Breast epithelium (tissue), 4 donors: ENCODE results near the gene RBM5. TPM values are rescaled to one million over a fixed set of nuclear protein-coding genes. Genes with fewer than 3 reads are reported as not detected.

Source experiments
- DNase-seq, 2 donors: peaks; one replicate each; pipeline ENCODE4 v3.0.0-alpha.2; 2019; ENCODE audit warnings: low spot score in 2 of 2
- H3K27ac ChIP-seq, 2 donors: fragments of 200-600 bp; sonication (generic) in 1 of 2; one replicate each; pipeline ENCODE4 v1.5.1; 2016 to 2019; ENCODE audit warnings: mild to moderate bottlenecking in 1 of 2
- H3K27me3 ChIP-seq, 2 donors: fragments of 200-600 bp; sonication (generic) in 1 of 2; one replicate each; pipeline versions ENCODE4 v1.5.1 to v1.6.0; 2017 to 2019; ENCODE audit warnings: control low read depth in 1 of 2, mild to moderate bottlenecking in 1 of 2
- H3K36me3 ChIP-seq: fragments of 200-600 bp; one replicate; pipeline ENCODE4 v1.5.1; 2019
- H3K4me1 ChIP-seq, 2 donors: fragments of 200-600 bp; sonication (generic); one replicate each; pipeline ENCODE4 v1.5.1; 2016 to 2019; ENCODE audit warnings: control low read depth in 1 of 2
- H3K4me3 ChIP-seq, 3 donors: fragments of 200-600 bp; sonication (generic); 1 replicate in 2 of 3; 2 replicates in 1 of 3; pipeline ENCODE4 v1.5.1; 2016 to 2019; ENCODE audit warnings: mild to moderate bottlenecking in 3 of 3, moderate library complexity in 2 of 3
- H3K9me3 ChIP-seq, 2 donors: fragments of 200-600 bp; sonication (generic) in 1 of 2; one replicate each; pipeline ENCODE4 v1.5.1; 2016 to 2019; ENCODE audit warnings: control low read depth in 1 of 2
- POLR2A ChIP-seq: fragments of 450-650 bp; IDR thresholded peaks from one replicate; pipeline ENCODE4 v1.6.1; 2016; ENCODE audit warnings: antibody characterized with exemption, mild to moderate bottlenecking, moderate library complexity
- POLR2AphosphoS5 ChIP-seq, 3 donors: sonication (generic); formaldehyde crosslinking; IDR thresholded peaks; one replicate each; pipeline ENCODE4 v1.6.1; 2017; ENCODE audit warnings: antibody characterized with exemption in 3 of 3
- intact Hi-C: fragments of 100-400 bp; cut with DNase I; formaldehyde crosslinking; loops from one replicate; pipeline ENCODE4 v1.15.1; 2023; ENCODE audit warnings: low total_unique reads
- total RNA-seq, 3 donors: library from RNA; depleted of rRNA; stranded (reverse); fragments of >200 nt; gene quantifications; one replicate each; pipeline ENCODE4 v1.1.0, GENCODE V29; 2016
- TF ChIP-seq, protein P1 (sequence below), 3 donors: fragments of 450-650 bp; IDR thresholded peaks; one replicate each; pipeline ENCODE4 v1.5.1; 2016 to 2017; ENCODE audit warnings: antibody characterized with exemption in 3 of 3, mild to moderate bottlenecking in 3 of 3, moderate library complexity in 3 of 3

Gene RBM5
- total RNA-seq, 3 donors from 2014 or later: 214 to 343 (median 296) TPM

DNA sequence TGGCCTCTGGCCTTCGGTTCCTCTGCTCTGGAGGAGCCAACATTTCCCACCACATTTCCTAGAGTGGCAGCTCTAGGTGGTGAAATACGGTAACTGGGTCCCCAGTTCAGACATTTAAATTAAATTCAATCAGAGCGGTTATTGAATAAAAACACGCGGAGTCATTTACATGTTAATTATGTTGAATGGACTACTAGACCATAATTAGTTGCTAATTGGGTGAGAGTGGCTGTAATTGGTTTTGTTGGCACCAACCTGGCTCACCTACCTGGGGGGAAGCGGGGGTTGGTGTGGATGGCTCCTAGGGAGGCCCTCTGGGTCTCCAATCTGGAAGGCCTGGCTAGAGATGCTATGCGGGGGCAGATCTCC lies 79.1 kb downstream of the RBM5 start:
- Histone ChIP-seq H3K9me3 (no peaks in the 10 kb centered on the region), H3K36me3 (no peaks in the 10 kb centered on the region), H3K4me1 (peaks cover 25 to 44% of the 10 kb centered on the region in 2 donors), H3K27me3 (no peaks in the 10 kb centered on the region), H3K27ac (peak overlapping the region in 1 of 2 donors; percentile 90), H3K4me3 (no peak overlapping the region)
- no peak for DNase-seq
- TF ChIP-seq POLR2A (no peak), POLR2AphosphoS5 (IDR thresholded peaks at IDR 0.05) (no peak)
- TF ChIP-seq, protein P1, sequence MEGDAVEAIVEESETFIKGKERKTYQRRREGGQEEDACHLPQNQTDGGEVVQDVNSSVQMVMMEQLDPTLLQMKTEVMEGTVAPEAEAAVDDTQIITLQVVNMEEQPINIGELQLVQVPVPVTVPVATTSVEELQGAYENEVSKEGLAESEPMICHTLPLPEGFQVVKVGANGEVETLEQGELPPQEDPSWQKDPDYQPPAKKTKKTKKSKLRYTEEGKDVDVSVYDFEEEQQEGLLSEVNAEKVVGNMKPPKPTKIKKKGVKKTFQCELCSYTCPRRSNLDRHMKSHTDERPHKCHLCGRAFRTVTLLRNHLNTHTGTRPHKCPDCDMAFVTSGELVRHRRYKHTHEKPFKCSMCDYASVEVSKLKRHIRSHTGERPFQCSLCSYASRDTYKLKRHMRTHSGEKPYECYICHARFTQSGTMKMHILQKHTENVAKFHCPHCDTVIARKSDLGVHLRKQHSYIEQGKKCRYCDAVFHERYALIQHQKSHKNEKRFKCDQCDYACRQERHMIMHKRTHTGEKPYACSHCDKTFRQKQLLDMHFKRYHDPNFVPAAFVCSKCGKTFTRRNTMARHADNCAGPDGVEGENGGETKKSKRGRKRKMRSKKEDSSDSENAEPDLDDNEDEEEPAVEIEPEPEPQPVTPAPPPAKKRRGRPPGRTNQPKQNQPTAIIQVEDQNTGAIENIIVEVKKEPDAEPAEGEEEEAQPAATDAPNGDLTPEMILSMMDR (IDR thresholded peaks at IDR 0.05): no peak
- intact Hi-C loops: no loop called here

DNA sequence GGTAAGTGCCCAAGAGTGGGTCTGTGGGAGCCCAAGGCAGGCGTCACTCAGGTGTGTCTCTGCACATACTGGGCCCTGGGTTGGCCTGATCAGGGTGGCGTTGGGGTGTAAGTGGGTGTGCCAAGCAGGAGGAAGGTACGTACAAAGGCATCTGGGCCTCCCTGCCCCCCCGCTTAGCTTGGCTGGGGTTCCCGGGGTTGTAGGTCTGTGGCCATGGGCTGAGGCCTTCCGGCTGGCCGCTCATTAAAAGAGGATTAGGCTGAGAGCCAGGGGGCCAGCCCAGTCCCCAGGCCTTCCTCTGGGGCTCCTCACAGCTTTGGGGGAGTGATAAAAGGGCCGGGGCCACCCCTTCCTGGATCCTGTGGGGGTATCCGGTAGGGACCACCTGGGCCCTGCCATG lies 79.7 kb downstream of the RBM5 start:
- DNase-seq: no peak
- peak overlapping the region; percentile 13 to 90 for H3K27ac ChIP-seq
- intact Hi-C loops: no loop called here
- no peaks in the 10 kb centered on the region for H3K36me3 ChIP-seq
- no peak overlapping the region for H3K4me3 ChIP-seq
- no peaks in the 10 kb centered on the region for H3K9me3 ChIP-seq
- TF ChIP-seq, protein P1 (IDR thresholded peaks at IDR 0.05): no peak
- TF ChIP-seq POLR2AphosphoS5 (IDR thresholded peaks at IDR 0.05): no peak
- no peak for TF ChIP-seq POLR2A
- no peaks in the 10 kb centered on the region for H3K27me3 ChIP-seq
- peaks cover 25 to 44% of the 10 kb centered on the region in 2 donors for H3K4me1 ChIP-seq

Other genes with a start within 250 kb of the RBM5 start
- 1 to 10 TPM; 1.6 to 2.0 (median 1.9) TPM for gene TRAIP, start 232.4 kb upstream of the RBM5 start, total RNA-seq
- 1 to 10 TPM in 1 of 3 donors, not detected in 2; 1.5 TPM for gene CAMKV, start 219.0 kb upstream of the RBM5 start, total RNA-seq
- 10 to 100 TPM in 1 of 3 donors, 1 to 10 TPM in 1, under 1 TPM in 1; 0.16 to 11.9 (median 7.5) TPM for gene MST1R, start 185.0 kb upstream of the RBM5 start, total RNA-seq
- gene MON1A, start 159.1 kb upstream of the RBM5 start, total RNA-seq: 10 to 100 TPM in 2 of 3 donors, 1 to 10 TPM in 1; 9.1 to 12.5 (median 11.3) TPM
- gene RBM6, start 148.8 kb upstream of the RBM5 start, total RNA-seq: 100 to 1,000 TPM in 2 of 3 donors, 10 to 100 TPM in 1; 92.2 to 158 (median 154) TPM
- 10 to 100 TPM in 2 of 3 donors, 1 to 10 TPM in 1; 7.7 to 49.8 (median 26.9) TPM for gene SEMA3F, start 66.4 kb downstream of the RBM5 start, total RNA-seq
- not detected for gene GNAT1, start 102.7 kb downstream of the RBM5 start, total RNA-seq
- 1 to 10 TPM in 1 of 3 donors, under 1 TPM in 1, not detected in 1; 0.98 to 2.5 TPM for gene SLC38A3, start 116.4 kb downstream of the RBM5 start, total RNA-seq
- gene GNAI2, start 147.3 kb downstream of the RBM5 start, total RNA-seq: 100 to 1,000 TPM in 2 of 3 donors, 10 to 100 TPM in 1; 95.3 to 232 (median 162) TPM
- gene SEMA3B, start 180.2 kb downstream of the RBM5 start, total RNA-seq: 10 to 100 TPM; 10.1 to 17.6 (median 11.1) TPM
- not detected for gene LSMEM2, start 190.2 kb downstream of the RBM5 start, total RNA-seq
- gene IFRD2, start 203.5 kb downstream of the RBM5 start, total RNA-seq: 10 to 100 TPM; 50.4 to 82.3 (median 72.7) TPM
- gene HYAL3, start 210.5 kb downstream of the RBM5 start, total RNA-seq: 1 to 10 TPM; 2.3 to 6.4 (median 2.7) TPM
- 1 to 10 TPM; 6.0 to 8.8 (median 8.5) TPM for gene NAA80, start 210.5 kb downstream of the RBM5 start, total RNA-seq
- 10 to 100 TPM in 1 of 3 donors, 1 to 10 TPM in 2; 3.5 to 16.1 (median 4.8) TPM for gene HYAL1, start 214.7 kb downstream of the RBM5 start, total RNA-seq
- gene HYAL2, start 233.8 kb downstream of the RBM5 start, total RNA-seq: 100 to 1,000 TPM in 1 of 3 donors, 10 to 100 TPM in 2; 66.0 to 215 (median 96.0) TPM
- 10 to 100 TPM; 18.1 to 25.9 (median 21.3) TPM for gene TUSC2, start 239.3 kb downstream of the RBM5 start, total RNA-seq